HepG2 (cell line): Measurements from ENCODE around the gene CHMP1A. TPM values are rescaled to one million over a fixed set of nuclear protein-coding genes. Genes with fewer than 3 reads are reported as not detected.

Experiments used
- HDAC1 ChIP-seq: sonication (generic); formaldehyde crosslinking; IDR thresholded peaks from 2 replicates; pipeline ENCODE4 v1.5.1; 2020; ENCODE audit warnings: mild to moderate bottlenecking, missing genetic modification reagents
- HNF4G ChIP-seq, 2 experiments: sonication (generic) in 1 of 2; formaldehyde crosslinking in 1 of 2; IDR thresholded peaks; 2 replicates each; pipeline versions ENCODE4 v1.4.0 to v1.6.1; 2011 to 2020; ENCODE audit warnings: borderline replicate concordance in 2 of 2, low read depth in 2 of 2, mild to moderate bottlenecking in 2 of 2, low read length in 1 of 2, missing genetic modification reagents in 1 of 2, moderate library complexity in 1 of 2
- MTF2 ChIP-seq: sonication (generic); formaldehyde crosslinking; IDR thresholded peaks from 2 replicates; pipeline ENCODE4 v1.5.0; 2020; ENCODE audit warnings: missing genetic modification reagents, borderline replicate concordance
- NCOA1 ChIP-seq: sonication (generic); formaldehyde crosslinking; IDR thresholded peaks from 2 replicates; pipeline ENCODE4 v1.9.0; 2021; ENCODE audit warnings: missing genetic modification reagents
- NR2C2 ChIP-seq: sonication (generic); formaldehyde crosslinking; IDR thresholded peaks from 2 replicates; pipeline ENCODE4 v1.4.0; 2020; ENCODE audit warnings: missing genetic modification reagents, mild to moderate bottlenecking, moderate library complexity, borderline replicate concordance
- SMC3 ChIP-seq: IDR thresholded peaks from 2 replicates; pipeline ENCODE4 v1.6.1; 2011; ENCODE audit warnings: low read length, improper control_type of control experiment
- SPEN ChIP-seq: sonication (generic); formaldehyde crosslinking; IDR thresholded peaks from 2 replicates; pipeline ENCODE4 v1.5.1; 2020; ENCODE audit warnings: low read depth, mild to moderate bottlenecking, missing genetic modification reagents
- TBX3 ChIP-seq: fragments of 450-650 bp; IDR thresholded peaks from 2 replicates; pipeline ENCODE4 v1.6.1; 2017; ENCODE audit warnings: antibody characterized with exemption, mild to moderate bottlenecking, inconsistent platforms, borderline replicate concordance
- THAP11 ChIP-seq: IDR thresholded peaks from 2 replicates; pipeline ENCODE4 v1.6.1; 2016; ENCODE audit warnings: missing biosample characterization, missing genetic modification reagents
- TSC22D2 ChIP-seq: sonication (generic); formaldehyde crosslinking; IDR thresholded peaks from 2 replicates; pipeline ENCODE4 v1.5.1; 2020; ENCODE audit warnings: missing genetic modification reagents, mild to moderate bottlenecking, borderline replicate concordance
- ZBTB42 ChIP-seq: sonication (generic); formaldehyde crosslinking; IDR thresholded peaks from 2 replicates; pipeline ENCODE4 v1.5.0; 2020; ENCODE audit warnings: mild to moderate bottlenecking, missing genetic modification reagents
- ZNF746 ChIP-seq: sonication (generic); formaldehyde crosslinking; IDR thresholded peaks from 2 replicates; pipeline ENCODE4 v1.8.0; 2022; ENCODE audit warnings: mild to moderate bottlenecking, missing genetic modification reagents
- ZNF747 ChIP-seq: sonication (generic); formaldehyde crosslinking; IDR thresholded peaks from 2 replicates; pipeline ENCODE4 v1.8.1; 2023; ENCODE audit warnings: missing genetic modification reagents, mild to moderate bottlenecking, borderline replicate concordance
- polyA plus RNA-seq, 8 experiments: library from polyadenylated mRNA; depleted of rRNA in 3 of 8; stranded (reverse) in 7 of 8; unstranded in 1 of 8; fragments of >200 nt; fragmentation: Illumina TruSeq in 4 of 8; extraction: Trizol in 4 of 8; gene quantifications; 2 replicates each; pipeline versions ENCODE4 v1.2.1 to v1.2.3, GENCODE V29; 2011 to 2016; ENCODE audit warnings: low read depth in 4 of 8, missing spikeins in 1 of 8, mixed read lengths in 1 of 8; ENCODE audit not compliant: insufficient read depth in 1 of 8
- total RNA-seq, 5 experiments: library from RNA; depleted of rRNA; stranded (reverse); fragments of >200 nt; fragmentation: Illumina TruSeq; extraction: Trizol; gene quantifications; 2 replicates each; pipeline ENCODE4 v1.2.3, GENCODE V29; 2016; ENCODE audit warnings: low read depth in 1 of 5
- TF ChIP-seq, protein P1 (sequence below): sonication (generic); formaldehyde crosslinking; IDR thresholded peaks from 2 replicates; pipeline ENCODE4 v1.8.0; 2022; ENCODE audit warnings: mild to moderate bottlenecking, missing genetic modification reagents
- TF ChIP-seq, protein P2 (sequence below): sonication (generic); formaldehyde crosslinking; IDR thresholded peaks from 2 replicates; pipeline ENCODE4 v1.8.1; 2023; ENCODE audit warnings: mild to moderate bottlenecking, inconsistent platforms, moderate library complexity, missing genetic modification reagents, borderline replicate concordance
- TF ChIP-seq, protein P3 (sequence below): IDR thresholded peaks from 2 replicates; pipeline ENCODE4 v1.6.1; 2012; ENCODE audit warnings: low read length, improper control_type of control experiment

CHMP1A gene
- total and polyA plus RNA-seq, 2 of the 13 experiments (the other 11 are each of a cell fraction or from before 2014, with no cell fraction given): 69.4 to 73.3 TPM

DNA sequence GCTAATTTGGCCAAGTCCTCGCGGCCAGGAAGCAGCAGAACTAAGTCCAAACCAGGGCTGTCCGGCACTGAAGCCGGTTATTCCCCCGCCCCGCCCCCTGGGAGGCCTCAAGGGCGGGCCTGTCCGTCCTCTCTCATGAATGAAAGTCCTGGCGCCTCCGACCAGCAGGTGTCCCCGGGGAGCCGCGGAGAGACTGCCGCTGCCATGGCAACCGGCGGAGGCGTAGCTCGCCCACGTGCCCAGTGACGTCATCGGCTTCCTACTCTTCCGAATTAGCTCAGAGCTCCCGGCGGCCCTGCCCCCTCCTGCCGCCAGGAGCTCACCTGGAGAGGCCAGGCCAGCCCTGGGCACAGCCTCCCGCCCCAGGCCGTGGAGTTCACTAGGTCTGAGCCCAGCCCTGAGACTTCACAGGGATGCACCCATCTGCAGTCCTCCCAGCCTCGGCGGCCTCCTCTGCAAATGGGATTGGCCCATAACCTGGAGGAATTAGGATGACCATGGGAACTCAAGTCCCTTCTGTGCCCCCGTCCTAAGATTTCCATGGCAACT, 42.7 kb upstream of the CHMP1A start (continued):
- TF ChIP-seq, protein P1, sequence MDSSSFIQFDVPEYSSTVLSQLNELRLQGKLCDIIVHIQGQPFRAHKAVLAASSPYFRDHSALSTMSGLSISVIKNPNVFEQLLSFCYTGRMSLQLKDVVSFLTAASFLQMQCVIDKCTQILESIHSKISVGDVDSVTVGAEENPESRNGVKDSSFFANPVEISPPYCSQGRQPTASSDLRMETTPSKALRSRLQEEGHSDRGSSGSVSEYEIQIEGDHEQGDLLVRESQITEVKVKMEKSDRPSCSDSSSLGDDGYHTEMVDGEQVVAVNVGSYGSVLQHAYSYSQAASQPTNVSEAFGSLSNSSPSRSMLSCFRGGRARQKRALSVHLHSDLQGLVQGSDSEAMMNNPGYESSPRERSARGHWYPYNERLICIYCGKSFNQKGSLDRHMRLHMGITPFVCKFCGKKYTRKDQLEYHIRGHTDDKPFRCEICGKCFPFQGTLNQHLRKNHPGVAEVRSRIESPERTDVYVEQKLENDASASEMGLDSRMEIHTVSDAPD (CRISPR knock-in tag): peak; percentile 76; the same call in 1 of the 2 replicates
- TF ChIP-seq HDAC1 (CRISPR knock-in tag) (peak; percentile 85), THAP11 (CRISPR knock-in tag) (peak; percentile 68), SPEN (CRISPR knock-in tag) (peak; percentile 52), SMC3 (peak; percentile 30; the same call in 1 of the 2 replicates), HNF4G (IDR thresholded peaks at IDR 0.05; ENCODE audit: borderline replicate concordance, low read depth, low read length) (peak; percentile 52; the same call in 1 of the 2 replicates), HNF4G (CRISPR knock-in tag; IDR thresholded peaks at IDR 0.05; ENCODE audit: borderline replicate concordance, low read depth) (peak; percentile 81; the same call in 1 of the 2 replicates), TSC22D2 (CRISPR knock-in tag) (peak; percentile 92; the same call in 1 of the 2 replicates), NR2C2 (peak; percentile 14; the same call in 1 of the 2 replicates), MTF2 (CRISPR knock-in tag) (no peak), TBX3 (peak; percentile 41; the same call in 1 of the 2 replicates), ZBTB42 (CRISPR knock-in tag) (no peak), ZNF746 (peak; percentile 46), NCOA1 (CRISPR knock-in tag) (peak; percentile 71; the same call in 1 of the 2 replicates), ZNF747 (CRISPR knock-in tag) (peak; percentile 64; the same call in 1 of the 2 replicates)
- TF ChIP-seq, protein P2, sequence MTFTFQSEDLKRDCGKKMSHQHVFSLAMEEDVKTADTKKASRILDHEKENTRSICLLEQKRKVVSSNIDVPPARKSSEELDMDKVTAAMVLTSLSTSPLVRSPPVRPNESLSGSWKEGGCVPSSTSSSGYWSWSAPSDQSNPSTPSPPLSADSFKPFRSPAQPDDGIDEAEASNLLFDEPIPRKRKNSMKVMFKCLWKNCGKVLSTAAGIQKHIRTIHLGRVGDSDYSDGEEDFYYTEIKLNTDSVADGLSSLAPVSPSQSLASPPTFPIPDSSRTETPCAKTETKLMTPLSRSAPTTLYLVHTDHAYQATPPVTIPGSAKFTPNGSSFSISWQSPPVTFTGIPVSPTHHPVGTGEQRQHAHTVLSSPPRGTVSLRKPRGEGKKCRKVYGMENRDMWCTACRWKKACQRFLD (CRISPR knock-in tag): 0 out of 2 replicates have a peak, but pooled peaks have one; percentile 1
- TF ChIP-seq, protein P3, sequence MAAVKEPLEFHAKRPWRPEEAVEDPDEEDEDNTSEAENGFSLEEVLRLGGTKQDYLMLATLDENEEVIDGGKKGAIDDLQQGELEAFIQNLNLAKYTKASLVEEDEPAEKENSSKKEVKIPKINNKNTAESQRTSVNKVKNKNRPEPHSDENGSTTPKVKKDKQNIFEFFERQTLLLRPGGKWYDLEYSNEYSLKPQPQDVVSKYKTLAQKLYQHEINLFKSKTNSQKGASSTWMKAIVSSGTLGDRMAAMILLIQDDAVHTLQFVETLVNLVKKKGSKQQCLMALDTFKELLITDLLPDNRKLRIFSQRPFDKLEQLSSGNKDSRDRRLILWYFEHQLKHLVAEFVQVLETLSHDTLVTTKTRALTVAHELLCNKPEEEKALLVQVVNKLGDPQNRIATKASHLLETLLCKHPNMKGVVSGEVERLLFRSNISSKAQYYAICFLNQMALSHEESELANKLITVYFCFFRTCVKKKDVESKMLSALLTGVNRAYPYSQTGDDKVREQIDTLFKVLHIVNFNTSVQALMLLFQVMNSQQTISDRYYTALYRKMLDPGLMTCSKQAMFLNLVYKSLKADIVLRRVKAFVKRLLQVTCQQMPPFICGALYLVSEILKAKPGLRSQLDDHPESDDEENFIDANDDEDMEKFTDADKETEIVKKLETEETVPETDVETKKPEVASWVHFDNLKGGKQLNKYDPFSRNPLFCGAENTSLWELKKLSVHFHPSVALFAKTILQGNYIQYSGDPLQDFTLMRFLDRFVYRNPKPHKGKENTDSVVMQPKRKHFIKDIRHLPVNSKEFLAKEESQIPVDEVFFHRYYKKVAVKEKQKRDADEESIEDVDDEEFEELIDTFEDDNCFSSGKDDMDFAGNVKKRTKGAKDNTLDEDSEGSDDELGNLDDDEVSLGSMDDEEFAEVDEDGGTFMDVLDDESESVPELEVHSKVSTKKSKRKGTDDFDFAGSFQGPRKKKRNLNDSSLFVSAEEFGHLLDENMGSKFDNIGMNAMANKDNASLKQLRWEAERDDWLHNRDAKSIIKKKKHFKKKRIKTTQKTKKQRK: no peak
